GM06990 (cell line): ENCODE measurements around the gene LRIT2.
A peak's percentile ranks its signal among the peaks of the same experiment; 100 is the strongest.

ENCODE experiments used
- DNase-seq: peaks from one replicate; pipeline ENCODE4 v3.0.0-alpha.2; 2011; ENCODE audit not compliant: insufficient read length; ENCODE audit errors: extremely low read depth
- H3K27me3 ChIP-seq: replicated peaks from 2 replicates; pipeline ENCODE4 v1.6.0; 2011; ENCODE audit warnings: low read length; ENCODE audit not compliant: control insufficient read depth, insufficient read depth
- H3K36me3 ChIP-seq: 2 replicates; pipeline ENCODE4 v1.5.1; 2011; ENCODE audit warnings: low read length; ENCODE audit not compliant: control insufficient read depth, insufficient read depth
- H3K4me3 ChIP-seq: replicated peaks from 2 replicates; pipeline ENCODE4 v1.5.1; 2011; ENCODE audit warnings: low read depth, mild to moderate bottlenecking, control low read depth, low read length
- TF ChIP-seq, protein P1 (sequence below): IDR thresholded peaks from 2 replicates; pipeline ENCODE4 v1.5.1; 2011; ENCODE audit warnings: low read length, control low read depth, mild to moderate bottlenecking, inconsistent platforms; ENCODE audit not compliant: insufficient read depth, poor library complexity, severe bottlenecking

The LRIT2 gene

DNA sequence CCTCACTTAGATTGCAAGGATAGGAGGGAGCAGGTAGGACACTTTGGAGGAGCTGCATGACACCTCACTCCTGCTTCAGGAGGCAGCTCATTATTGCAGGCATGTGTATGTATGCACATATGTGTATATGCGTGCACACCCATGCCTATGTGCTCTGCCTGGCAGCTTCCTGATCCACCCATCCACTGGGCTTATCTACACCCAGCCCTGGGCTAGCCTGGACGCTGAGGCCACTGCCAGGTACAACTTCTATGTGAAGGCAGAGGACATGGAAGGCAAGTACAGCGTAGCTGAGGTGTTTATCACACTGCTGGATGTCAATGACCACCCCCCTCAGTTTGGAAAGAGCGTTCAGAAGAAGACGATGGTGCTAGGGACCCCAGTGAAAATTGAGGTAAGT, 13.3 kb downstream of the LRIT2 start:
- H3K36me3 ChIP-seq, result no peaks in the 10 kb centered on the region
- no peak for DNase-seq
- peaks cover 1% of the 10 kb centered on the region for H3K27me3 ChIP-seq
- TF ChIP-seq, protein P1, sequence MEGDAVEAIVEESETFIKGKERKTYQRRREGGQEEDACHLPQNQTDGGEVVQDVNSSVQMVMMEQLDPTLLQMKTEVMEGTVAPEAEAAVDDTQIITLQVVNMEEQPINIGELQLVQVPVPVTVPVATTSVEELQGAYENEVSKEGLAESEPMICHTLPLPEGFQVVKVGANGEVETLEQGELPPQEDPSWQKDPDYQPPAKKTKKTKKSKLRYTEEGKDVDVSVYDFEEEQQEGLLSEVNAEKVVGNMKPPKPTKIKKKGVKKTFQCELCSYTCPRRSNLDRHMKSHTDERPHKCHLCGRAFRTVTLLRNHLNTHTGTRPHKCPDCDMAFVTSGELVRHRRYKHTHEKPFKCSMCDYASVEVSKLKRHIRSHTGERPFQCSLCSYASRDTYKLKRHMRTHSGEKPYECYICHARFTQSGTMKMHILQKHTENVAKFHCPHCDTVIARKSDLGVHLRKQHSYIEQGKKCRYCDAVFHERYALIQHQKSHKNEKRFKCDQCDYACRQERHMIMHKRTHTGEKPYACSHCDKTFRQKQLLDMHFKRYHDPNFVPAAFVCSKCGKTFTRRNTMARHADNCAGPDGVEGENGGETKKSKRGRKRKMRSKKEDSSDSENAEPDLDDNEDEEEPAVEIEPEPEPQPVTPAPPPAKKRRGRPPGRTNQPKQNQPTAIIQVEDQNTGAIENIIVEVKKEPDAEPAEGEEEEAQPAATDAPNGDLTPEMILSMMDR, result no peak
- no peak overlapping the region for H3K4me3 ChIP-seq

DNA sequence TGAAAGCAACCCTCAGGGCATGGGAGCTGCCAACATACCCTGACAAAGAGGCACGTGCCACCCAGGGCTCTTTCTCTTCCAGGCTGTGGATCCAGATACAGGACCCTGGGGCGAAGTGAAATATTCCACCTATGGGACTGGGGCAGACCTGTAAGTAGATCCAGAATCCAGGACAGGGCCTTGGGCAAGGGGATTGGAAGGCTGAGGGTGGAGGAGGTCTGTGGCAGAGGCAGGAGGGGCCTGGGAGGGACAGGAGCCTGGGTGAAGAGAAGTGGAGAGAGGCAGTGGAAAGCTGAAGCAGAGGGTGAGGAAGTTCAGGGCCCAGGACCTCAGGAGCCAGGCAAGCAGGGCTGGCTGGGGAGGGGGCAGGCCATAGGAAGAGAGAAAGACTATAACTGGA, 13.8 kb downstream of the LRIT2 start:
- no peak for DNase-seq
- TF ChIP-seq, protein P1, result no peak
- Histone ChIP-seq H3K36me3 (no peaks in the 10 kb centered on the region), H3K27me3 (peaks cover 3% of the 10 kb centered on the region), H3K4me3 (no peak overlapping the region)

DNA sequence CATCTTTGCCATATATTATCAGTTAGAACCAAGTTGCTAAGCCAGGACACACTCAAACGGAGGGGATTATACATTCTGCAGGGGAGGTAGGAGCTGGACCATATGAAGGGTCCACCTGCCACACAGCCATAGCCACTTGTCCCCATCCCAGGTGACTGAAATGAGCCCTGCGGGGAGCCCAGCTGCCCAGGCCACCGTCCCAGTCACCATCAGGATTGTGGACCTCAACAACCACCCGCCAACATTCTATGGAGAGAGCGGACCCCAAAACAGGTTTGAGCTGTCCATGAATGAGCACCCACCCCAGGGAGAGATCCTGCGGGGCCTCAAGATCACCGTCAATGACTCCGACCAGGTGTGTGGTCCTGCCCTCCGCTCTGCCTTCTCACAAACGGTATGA, 17.3 kb downstream of the LRIT2 start:
- Histone ChIP-seq H3K36me3 (no peaks in the 10 kb centered on the region), H3K4me3 (no peak overlapping the region), H3K27me3 (peaks cover 3% of the 10 kb centered on the region)
- TF ChIP-seq, protein P1, result no peak
- DNase-seq, result no peak

DNA sequence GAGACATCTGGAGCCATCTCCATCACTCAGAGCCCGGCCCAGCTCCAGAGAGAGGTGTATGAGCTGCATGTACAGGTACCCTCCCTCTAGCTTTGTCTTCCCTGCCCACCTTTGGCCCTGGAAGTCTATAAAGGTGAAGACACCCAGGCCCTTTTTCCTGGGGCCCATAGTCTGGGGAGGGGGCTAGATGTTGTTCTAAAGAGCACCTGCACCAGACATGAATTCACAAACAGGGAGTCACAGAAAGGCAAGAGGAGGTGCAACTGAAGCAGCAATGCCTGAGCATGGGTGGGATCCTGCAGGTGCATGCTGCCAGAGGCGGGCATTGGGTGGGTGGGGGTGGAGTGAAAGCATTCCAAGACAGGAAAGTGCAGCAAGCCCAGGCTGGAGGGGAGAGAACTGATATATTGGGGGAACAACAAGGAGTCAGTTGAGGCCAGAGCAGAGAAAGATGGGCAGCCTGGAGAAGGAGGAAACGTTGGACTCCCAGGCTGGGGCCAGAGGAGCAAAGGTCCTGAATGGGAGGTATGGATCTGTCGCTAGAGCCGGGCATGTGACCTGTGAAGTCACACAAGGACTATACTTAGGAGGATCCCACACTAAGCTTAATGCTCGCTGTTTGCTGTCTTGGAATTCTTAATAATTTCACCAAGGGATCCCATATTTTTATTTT, 19.4 kb downstream of the LRIT2 start:
- TF ChIP-seq, protein P1, result no peak
- DNase-seq, result no peak
- H3K36me3 ChIP-seq, result no peaks in the 10 kb centered on the region
- H3K27me3 ChIP-seq, result peaks cover 3% of the 10 kb centered on the region
- H3K4me3 ChIP-seq, result no peak overlapping the region

DNA sequence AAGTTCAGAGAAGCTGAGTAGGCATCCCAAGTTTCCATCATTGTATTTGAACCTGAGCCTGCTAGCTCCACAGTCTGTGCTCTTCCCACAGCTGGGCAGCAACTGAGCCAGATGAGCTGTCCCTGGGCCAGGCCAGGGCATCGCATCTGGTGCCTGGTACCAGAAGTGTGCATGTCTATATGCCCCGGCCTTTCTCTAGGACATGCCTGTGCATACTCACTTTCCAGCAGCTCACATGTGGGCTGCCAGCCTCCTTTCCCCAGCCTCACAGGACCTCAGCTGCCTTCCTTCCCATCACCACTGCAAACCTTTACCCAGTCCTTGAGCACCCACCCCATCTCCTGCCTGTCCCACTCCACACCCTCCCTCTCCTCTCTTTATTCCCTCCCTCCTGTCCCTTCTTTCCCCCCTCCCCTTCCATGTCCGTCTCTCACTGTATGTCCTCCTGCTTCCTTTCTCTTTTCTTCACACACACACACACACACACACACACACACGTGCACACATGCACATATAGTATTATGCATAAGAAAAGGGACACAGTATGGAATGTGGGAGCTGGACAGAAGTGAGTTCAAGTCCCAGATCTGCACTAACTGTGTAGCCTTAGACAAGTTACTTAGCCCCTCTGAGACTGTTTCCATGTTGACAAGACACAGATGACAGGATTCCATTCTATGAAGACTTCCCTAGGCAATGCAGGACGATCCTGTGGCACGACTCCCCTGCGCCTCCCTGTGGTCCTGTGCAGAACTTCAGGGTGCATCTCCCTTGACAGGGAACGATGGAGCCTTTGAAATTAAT, 20.1 kb downstream of the LRIT2 start:
- TF ChIP-seq, protein P1, result peak; percentile 97
- Histone ChIP-seq H3K4me3 (no peak overlapping the region), H3K36me3 (no peaks in the 10 kb centered on the region), H3K27me3 (peaks cover 3% of the 10 kb centered on the region)
- DNase-seq, result peak; percentile 39
